Activated CD4-positive, alpha-beta T cell treated with anti-CD3 and anti-CD28 coated beads, Interleukin-2, amount 50 U/mL, for 16 hours (primary cell): ENCODE measurements around the gene RNF151.
"Not testable (repeated sequence)": the region's sequence is repeated elsewhere in the genome, so short reads cannot be mapped to it uniquely, and the experiment has no call there.

Experiments
- DNase-seq: peaks from one replicate; pipeline ENCODE4 v3.0.0-alpha.2; 2020

The RNF151 gene

DNA sequence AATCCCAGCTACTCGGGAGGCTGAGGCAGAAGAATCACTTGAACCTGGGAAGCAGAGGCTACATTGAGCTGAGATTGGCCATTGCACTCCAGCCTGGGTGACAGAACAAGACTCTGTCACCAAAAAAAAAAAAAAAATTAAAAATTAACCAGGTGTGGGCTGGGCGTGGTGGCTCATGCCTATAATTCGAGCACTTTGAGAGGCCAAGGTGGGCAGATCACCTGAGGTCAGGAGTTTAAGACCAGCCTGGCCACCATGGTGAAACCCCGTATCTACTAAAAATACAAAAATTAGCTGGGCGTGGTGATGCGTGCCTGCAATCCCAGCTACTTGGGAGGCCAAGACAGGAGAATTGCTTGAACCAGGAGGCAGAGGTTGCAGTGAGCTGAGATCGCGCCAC lies 26.8 kb upstream of the RNF151 start:
- DNase-seq: not testable (repeated sequence)

DNA sequence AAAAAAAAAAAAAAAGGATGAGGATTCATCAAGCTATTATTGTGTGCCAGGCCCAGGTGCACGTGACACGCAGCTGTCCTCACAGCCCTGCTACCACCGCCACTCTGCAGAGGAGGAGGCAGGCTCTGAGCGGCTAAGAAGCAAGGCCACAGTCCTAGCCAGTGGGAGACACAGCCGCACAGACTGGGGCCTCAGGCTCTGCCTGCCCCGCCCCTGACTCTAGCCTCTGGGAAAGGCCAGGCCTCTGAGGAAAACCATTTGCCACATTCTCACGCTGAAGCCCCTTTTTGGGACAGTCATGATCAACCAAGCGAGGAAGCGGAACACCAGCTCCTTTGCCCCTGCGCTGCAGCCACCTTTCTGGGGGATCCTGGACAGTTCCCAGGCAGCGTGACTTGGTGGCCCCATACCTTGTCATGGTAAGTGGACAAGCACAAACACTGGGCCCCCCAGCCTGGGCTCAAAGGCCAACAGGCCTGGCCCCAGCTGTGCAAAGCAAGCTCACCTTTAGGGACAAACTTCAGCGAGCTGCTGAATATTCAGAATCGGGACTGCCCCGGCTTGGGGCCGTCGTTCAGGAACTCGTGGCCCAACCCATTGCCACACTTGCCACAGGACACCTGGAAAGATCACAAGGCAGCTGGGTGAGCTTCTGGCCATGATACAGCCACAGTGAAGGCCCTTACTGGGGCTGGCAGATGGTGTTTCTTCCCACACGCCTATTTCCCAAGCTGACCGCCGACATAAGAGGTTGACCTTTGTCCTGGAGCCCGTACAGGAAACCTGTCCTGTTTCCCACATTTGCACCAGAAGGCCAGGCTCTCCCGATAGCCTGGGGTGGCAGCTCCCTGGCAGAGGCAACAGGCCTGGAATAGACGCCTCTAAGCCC lies 26.1 kb upstream of the RNF151 start:
- no peak for DNase-seq

DNA sequence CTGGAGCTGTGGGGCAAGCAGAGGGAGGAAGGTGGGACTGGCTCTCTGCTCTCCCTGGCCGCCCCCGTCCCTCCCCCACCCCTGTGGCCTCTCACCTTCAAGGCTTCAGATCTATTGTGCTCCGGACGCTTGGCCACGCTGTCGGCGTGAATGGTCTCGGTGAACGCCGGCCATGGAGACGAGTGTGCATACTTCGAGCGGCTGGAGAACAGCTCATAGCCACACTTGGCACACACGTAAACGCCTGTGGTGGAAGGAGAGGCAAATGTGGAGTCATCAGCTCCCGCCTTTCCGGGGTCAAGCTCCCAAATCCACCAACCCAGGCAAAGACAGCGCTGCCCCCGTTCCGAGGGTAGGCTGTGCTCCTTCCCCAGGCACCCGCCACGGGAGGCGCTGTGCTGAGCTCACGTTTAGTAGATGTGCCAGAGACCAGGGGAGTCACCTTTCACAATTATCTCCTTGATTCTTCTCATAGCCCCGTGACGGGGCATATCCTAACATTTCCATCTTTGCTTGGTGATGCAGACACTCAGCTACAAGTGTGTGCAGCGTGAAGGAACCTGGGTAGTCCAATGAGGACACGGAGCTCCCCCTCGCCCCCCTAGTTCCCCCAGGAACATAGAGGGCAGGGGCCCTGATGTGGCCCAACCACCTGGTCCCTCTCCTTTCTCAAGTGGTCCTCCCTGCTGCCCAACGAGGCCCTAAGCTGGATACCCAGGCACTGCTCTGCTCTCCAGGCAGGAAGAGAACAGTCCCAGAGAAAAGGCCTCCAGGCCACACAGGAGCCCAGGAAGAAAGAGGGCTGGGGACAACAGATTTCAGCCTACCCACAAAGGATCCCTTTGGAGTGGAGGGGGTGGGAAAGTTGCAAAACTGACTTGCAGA lies 25.3 kb upstream of the RNF151 start:
- DNase-seq: no peak

DNA sequence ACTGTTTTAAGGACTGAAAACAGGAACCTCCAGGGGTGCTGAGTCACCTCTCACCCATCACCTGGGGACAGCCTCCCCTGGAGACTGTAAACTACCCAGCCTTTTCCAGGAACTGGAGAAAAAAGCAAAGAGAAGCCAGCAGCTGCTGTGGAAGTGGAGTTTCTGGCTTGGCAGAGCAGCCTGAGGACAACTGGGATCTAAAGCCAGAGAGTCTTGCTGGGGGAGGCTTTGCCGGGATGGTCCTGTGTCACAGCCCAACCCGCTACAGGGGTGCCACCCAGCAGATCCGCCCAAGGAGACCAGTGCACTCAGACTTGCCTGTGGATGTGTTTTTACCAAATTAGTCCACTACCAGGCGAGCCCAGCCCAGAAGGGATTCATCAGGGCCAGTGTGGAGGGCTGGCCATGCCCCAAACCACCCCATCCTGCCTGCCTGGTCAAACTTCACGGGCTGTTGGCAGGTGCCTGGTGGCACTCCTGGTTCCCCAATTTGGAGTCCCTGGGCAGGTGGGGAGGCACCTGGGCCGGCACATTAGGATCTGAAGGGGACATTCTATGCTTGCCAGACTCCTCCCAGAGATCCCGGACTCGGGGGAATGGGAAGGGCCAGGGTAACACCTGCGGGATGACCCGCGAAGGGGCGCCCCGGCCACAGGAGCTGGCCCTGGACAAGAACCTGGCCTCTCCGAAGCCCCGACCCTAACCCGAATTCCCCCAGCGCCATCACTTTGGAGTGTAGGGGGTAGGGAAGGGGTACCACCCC lies 24.4 kb upstream of the RNF151 start:
- peak; percentile 41 for DNase-seq

DNA sequence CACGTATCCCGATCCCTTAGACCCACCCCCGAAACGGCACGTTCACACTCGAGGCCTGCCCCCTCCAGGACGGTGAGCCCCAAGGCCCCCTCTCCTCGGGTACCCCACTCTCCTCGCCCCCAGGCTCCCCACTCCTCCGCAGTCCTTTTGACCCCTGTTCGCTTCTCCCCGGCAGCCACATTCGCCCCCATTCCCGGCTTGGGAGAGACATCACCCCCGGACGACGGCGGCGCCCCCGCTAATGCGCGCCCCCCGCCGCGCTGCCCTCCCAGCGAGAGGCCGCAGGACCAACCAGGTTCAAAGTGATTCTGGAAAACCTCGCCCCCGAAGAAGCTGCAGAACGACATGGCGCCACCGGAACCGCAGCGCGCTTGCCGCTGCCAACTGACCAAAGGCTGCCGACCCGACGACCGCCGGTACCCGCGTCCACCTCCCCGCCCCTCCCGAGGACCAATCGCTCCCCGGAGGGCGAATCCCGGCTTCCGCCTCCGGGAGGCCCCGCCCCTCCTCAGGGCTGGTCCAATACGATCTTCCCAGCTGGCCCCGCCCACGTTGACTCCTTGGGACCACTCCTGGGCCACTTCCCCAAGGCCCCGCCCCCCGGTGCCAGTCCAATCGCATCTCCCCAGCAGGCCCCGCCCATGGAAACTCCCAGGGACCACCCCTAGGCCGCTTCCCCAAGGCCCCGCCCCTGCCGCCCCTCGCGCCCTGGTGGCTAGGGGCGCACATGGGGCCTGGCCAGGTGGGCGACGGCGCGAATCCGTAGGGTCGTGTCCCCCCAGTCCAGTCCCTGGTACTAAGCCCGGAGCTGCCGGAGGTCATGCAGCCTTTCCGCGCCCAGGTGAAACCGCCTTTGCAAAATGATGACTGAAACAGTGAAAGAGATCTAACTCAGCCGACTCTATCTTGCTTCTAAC lies 23.6 kb upstream of the RNF151 start, which contains the start of gene MSRB1:
Gene MSRB1 (minus strand): TSS at position 390 of the 917 bp plus-strand sequence. CDS start 43 bp downstream, at position 347.
- DNase-seq: peak; percentile 100

DNA sequence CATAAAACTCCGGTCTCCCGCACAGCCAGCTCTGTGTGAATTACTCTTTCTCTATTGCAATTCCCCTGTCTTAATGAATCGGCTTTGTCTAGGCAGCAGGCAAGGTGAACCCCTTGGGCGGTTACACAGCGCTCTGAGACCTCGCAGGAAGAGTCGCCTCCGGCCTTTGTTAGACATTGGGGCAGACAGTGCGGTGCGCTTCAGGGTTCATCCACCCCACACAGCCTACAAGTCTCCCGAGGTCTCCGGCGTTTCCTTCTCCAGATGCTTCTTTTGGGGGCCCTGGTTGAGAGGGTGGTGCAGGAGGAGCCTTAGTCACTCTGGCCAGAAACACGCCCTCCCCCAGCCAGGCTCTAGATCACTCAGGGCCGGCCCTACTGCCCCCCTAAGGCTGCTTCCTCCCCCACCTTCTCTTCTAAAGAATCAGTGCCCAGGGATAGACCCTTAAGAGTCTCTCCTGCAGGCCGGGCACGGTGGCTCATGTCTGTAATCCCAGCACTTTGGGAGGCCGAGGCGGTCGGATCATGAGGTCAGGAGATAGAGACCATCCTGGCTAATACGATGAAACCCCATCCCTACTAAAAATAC lies 21.9 kb upstream of the RNF151 start:
- no peak for DNase-seq

DNA sequence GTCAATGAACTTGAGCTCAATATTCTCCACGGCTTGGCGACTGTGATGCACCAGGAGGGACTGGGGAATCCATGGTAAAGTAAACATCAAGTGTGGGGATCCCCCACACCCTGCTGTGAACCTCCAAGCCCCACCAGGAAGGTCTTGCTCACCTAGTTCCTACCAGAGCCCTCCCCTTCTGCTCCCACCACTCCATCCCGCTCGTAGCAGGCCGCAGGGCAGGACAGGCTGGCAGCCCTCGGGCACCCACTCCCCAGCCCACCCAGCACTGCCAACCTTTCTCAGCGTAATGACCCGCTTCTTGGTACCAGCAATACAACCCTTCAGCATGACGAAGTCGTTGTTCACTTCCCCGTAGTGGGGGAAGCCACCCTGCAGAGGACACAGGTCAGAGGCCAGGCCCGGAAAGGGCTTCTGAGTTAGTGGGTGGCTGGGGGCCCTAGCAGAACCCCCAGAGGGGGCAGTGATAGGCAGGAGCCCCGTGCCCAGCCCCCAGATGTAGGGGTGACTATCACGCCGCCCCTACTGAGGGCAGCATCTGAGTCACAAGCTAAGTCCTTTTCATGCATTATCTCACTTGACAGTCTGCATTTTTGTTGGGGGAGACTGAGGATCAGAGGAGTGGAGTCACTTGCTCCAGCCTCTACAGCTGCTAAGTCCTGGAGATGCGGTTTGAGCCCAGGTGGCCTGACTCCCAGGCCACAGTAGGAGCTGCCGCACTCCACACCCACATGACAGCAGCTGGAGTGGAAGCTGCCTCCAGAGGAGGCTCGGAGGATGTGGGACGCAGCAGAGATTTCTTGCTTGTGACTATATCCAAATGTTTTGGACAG lies 20.9 kb upstream of the RNF151 start:
- no peak for DNase-seq

DNA sequence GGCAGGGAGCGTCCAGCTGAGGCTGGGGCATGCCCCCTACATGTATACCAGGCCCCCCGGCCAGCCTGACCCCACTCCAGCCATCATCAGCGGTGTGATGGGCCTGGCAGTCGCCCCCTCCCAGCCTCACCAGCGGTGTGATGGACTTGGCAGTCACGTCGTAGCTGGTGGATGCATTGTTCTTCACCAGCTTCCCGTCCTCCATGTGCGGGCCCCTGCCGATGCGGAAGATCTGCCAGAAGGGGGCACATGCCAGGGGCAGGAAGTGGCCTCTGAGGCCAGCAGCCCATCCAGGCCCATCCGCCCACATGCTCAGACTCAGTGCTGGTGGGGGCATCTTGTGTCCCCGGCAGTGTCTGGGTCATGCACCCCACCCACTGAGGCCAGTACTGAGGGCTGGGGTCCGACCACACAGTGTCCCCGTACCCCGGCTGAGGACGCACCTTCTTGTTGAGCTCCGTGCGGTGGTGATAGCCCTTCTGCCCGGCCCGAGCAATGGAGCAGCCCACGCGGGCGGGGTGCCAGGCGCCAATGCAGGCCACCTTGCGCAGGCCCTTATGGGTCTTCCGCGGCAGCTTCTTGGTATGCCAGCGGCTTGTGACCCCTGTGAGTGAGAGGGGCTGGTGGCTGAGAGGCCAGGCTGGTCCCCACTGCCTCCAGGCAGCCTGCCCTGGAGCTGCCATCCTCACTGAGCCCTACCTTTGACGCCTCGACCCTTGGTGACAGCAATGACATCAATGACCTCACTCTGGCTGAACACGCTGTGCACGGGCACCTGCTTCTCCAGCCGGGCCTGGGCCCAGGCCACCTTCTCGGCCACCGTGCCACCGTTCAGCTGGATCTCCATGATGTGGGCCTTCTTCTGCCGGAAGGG lies 19.9 kb upstream of the RNF151 start:
- DNase-seq: no peak

DNA sequence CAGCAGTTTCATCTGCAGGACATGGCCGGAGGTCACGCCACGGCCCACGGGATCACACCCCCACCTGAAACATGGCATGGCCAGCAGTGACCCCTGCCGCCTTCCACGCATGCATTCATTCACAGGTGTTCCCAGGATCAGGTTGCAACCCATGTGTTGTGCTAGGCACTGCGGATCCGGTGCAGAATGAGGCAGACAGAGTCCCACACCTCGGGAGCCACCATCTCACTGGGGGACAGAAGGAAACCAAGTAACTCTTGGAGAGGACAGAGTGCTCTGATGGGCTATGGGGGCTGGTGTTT lies 19.3 kb upstream of the RNF151 start:
- no peak for DNase-seq

DNA sequence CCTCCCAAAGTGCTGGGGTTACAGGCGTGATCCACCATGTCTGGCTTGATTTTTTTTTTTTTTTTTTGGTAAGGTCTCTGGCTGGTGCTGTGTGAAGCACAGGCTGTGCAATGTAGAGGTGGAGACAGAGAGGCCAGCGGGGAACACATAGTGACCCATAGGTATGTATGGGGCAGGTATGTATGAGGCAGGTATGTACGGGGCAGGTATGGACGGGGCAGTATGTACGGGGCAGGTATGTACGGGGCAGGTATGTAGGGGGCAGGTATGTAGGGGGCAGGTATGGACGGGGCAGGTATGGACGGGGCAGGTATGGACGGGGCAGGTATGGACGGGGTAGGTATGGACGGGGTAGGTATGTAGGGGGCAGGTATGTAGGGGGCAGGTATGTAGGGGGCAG lies 17.1 kb upstream of the RNF151 start:
- DNase-seq: no peak

DNA sequence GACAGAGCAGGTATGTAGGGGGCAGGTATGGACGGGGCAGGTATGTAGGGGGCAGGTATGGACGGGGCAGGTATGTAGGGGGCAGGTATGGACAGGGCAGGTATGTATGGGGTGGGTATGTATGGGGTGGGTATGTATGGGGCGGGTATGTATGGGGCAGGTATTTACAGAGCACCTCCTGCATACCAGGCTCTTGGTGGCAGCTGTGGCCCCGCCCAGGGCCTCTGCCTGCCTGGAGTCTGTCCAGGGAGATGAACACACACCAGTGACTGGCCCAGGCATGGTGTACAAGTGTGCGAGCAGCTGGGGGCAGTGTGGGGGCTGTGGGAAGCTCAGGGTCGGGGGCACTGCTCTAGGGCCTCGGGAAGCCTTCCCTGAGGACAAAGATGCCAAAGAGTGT lies 16.6 kb upstream of the RNF151 start:
- DNase-seq: no peak

DNA sequence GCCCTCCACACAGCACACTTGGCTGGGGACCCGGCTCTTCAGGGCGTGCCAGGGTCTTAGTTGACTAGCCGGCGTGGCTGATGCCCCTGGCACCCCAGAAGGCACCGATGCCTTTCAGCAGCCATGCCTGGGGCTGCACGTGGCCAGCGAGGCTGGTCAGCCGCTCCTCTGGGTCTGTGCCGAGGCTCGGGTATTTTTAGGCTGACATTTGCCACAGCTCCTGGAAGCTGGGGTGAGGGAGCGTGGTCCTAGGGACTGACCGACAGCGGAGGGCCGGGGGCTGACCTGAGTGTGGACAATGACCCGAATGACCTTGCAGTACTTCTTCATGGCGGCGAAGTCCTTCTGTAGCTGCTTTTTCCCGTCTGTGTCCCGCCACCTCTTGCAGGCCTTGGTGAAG lies 16.1 kb upstream of the RNF151 start:
- no peak for DNase-seq

DNA sequence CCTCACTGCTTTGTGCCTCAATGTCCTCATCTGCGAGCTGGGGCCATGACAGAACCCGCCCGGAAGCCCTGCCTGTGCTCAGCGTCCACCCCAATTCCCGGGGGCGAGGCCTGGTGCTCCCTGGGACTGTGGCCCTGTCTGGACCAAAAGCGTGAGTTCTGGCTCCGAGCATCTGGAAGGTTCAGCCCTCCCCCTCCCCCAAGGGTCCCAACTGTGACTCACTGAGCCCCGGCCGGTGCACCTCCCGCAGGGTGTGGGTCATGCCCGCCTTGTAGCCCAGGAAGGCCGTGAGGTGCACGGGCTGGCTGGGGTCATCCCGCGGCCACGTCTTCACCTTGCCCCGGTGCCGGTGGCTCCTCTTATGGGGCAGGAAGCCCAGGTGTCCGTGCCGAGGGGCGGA lies 12.9 kb upstream of the RNF151 start:
- no peak for DNase-seq

DNA sequence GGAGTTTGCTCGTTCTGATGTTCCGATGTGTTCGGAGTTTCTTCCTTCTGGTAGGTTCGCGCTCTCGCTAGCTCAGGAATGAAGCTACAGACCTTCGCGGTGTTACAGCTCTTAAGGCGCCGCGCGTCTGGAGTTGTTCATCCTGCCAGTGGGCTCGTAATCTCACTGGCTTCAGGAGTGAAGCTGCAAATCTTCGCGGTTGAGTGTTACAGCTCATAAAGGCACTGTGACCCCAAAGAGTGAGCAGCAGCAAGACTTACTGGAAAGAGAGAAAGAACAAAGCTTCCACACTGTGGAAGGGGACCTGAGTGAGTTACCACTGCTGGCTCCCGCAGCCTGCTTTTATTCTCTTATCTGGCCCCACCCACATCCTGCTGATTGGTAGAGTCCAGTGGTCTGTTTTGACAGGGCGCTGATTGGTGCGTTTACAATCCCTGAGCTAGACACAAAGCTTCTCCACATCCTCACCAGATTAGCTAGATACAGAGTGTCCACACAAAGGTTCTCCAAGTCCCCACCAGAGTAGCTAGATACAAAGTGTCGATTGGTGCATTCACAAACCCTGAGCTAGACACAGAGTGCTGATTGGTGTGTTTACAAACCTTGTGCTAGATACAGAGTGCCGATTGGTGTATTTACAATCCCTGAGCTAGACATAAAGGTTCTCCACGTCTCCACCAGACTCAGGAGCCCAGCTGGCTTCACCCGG lies 9.1 kb upstream of the RNF151 start:
- not testable (repeated sequence) for DNase-seq

DNA sequence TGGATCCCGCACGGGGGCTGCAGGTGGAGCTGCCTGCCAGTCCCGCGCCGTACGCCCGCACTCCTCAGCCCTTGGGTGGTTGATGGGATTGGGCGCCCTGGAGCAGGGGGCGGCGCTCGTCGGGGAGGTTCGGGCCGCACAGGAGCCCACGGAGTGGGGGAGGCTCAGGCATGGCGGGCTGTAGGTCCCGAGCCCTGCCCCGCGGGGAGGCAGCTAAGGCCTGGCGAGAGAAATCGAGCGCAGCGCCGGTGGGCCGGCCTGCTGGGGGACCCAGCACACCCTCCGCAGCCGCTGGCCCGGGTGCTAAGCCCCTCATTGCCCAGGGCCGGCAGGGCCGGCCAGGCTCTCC lies 8.5 kb upstream of the RNF151 start:
- DNase-seq: not testable (repeated sequence)

DNA sequence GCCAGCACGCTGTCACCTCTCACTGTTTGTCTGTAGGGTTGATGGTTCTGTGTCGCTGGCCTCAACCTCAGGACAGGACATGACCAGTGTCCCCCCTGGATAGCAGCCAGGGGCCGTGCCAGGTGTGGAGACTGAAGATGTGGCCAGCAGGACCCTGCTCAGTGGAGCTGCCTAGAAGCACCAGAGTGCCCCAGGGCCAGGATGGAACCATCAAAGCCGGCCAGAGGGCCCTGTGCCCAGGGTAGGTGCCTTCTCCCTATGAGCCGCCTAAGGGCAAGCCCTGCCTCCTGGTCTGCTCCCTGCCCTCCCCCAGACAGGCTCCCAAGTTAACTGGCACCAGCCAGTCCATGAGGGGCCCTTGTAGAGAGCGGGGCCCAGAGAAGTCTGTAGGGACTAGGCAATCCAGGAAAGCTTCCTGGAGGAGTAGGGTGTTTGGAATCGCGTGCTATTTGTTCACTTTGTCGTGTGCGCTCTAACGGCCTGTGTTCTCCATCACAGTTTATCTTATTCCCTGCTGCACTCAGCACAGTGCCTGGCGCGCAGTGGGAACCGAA lies 7.9 kb upstream of the RNF151 start:
- no peak for DNase-seq

DNA sequence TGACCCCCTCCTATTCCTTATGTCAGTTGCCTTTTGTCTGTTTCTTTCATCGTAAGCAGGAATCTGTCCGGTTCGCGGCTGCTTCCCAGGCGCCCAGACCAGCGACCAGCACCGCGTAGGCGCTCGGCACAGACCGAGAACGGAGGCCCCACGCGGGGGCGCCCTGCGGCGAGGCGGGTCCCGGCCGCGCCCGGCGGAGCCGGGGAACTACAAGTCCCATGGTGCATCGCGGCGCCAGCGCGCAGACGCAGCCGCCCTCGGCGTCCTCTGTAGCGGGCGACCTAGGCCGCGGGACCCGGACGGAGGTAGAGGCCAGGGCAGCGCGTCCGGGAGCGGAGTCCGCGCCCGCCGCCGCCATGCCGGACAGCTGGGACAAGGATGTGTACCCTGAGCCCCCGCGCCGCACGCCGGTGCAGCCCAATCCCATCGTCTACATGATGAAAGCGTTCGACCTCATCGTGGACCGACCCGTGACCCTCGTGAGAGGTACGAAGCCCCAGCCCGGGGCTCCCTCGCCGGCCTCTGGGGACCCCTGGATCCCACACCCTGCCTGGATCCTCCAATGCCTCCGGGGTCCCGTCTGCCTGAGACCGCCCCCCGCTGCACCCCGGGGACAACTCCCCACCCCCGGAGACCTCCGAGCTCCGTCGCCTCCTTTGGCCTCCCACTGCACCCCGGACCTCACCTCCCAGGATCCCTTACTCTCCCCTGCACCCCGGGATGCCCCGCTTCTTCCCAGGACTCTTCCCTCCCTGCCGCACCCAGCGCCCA lies 7.2 kb upstream of the RNF151 start, which contains the start of gene NDUFB10:
Gene NDUFB10 (plus strand): TSS at position 270 of the 771 bp plus-strand sequence. CDS start 87 bp downstream, at position 357.
- DNase-seq: peak; percentile 94
